GM12872 (cell line): ENCODE measurements around the gene CXCL13.

Experiments used
- TF ChIP-seq, protein P1 (sequence below): IDR thresholded peaks from 3 replicates; pipeline ENCODE4 v1.5.1; 2011; ENCODE audit warnings: low read depth, mild to moderate bottlenecking, low read length, moderate library complexity; ENCODE audit not compliant: insufficient read depth

CXCL13 gene, protein sequence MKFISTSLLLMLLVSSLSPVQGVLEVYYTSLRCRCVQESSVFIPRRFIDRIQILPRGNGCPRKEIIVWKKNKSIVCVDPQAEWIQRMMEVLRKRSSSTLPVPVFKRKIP

DNA sequence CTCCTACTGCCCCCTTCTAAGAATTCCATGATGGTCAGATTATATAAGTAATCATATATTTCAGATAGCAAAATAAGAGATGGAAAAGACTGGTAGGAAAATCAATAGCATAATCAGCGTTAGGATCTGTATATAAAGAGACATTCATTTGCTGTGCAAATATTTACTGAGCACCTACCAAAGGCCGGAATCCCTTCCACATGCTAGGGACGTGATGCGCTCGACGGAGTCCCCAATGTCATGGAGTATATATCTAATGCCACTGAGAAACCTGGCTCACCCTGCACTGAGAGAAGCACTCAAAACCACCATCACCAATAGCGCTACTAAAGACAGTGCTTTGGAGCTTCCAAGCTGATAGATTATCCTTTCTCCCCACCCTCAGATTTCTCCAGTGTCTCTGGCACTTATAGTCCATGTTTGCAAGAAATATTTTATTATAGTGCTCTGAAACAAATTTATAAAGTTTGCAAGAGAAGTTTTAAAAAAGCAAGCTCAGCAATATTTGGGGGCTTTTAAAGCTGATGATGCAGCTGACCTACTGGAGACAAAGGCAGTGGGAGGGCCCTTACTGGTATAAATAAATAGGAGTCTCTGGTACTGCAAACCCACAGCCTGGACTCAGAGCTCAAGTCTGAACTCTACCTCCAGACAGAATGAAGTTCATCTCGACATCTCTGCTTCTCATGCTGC lies at the start of gene CXCL13:
Gene CXCL13 (plus strand): TSS at position 611 of the 693 bp plus-strand sequence. CDS start 46 bp downstream, at position 657.
- TF ChIP-seq, protein P1, sequence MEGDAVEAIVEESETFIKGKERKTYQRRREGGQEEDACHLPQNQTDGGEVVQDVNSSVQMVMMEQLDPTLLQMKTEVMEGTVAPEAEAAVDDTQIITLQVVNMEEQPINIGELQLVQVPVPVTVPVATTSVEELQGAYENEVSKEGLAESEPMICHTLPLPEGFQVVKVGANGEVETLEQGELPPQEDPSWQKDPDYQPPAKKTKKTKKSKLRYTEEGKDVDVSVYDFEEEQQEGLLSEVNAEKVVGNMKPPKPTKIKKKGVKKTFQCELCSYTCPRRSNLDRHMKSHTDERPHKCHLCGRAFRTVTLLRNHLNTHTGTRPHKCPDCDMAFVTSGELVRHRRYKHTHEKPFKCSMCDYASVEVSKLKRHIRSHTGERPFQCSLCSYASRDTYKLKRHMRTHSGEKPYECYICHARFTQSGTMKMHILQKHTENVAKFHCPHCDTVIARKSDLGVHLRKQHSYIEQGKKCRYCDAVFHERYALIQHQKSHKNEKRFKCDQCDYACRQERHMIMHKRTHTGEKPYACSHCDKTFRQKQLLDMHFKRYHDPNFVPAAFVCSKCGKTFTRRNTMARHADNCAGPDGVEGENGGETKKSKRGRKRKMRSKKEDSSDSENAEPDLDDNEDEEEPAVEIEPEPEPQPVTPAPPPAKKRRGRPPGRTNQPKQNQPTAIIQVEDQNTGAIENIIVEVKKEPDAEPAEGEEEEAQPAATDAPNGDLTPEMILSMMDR: no peak

- TF ChIP-seq, protein P1: no peak
Measured at GRCh38 chr4:77560170-77560569, 45.5 kb upstream of the CXCL13 start.

DNA sequence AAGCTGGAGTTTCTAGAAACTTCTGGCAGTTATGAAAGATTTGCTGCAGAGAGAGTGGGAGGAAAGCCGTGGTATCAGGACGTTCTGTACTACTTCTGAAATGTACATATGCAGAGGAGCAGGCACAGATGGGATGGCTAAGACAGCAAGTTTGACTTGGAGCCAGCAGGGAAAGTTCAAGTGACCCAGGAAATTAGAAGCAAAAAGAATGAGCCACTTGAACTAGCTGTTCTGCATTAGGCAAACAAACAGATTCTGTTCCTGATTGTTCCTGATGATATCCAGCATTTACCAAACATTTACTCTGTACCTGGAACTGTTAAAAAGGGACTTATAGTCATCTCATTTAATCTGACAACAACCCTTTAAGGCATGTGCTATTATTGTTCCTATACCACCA lies 41.4 kb upstream of the CXCL13 start:
- TF ChIP-seq, protein P1: no peak

- TF ChIP-seq, protein P1: no peak
Measured at GRCh38 chr4:77566148-77566547, 39.5 kb upstream of the CXCL13 start.

- TF ChIP-seq, protein P1: no peak
Measured at GRCh38 chr4:77567549-77567948, 38.1 kb upstream of the CXCL13 start.

GRCh38 chr4:77576351-77576750 lies 29.3 kb upstream of the CXCL13 start:
- TF ChIP-seq, protein P1: no peak

DNA sequence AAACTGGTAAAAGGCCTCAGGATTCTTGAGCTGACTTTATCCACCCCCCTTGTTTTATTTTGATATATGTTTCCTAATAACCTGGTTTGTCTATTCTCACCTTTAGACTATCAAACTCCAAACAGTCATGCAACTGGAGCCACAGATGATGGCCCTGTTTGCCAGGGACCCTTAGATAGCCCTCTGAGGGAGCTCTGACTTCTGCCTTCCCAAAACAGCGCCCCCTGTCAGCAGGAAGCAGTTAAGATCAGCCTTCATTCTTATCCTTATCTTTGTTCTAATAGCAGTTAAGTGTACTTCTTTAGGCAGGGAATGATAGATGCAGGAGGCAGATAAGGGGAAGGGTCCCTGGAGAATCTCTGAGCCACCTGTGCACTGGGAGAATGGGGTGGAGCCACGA lies 27.5 kb upstream of the CXCL13 start:
- TF ChIP-seq, protein P1: peak; percentile 33; the same call in 1 of the 3 replicates
